GM12878 (cell line): ENCODE data around the gene DNMT1. TPM values are rescaled to one million over a fixed set of nuclear protein-coding genes. Genes with fewer than 3 reads are reported as not detected.
A peak's percentile ranks its signal among the peaks of the same experiment; 100 is the strongest.

Experiments
- ATAC-seq: fragments of 200-7000 bp; cut with Tn5 transposase; 3 replicates; pipeline ENCODE4 v1.9.1; 2020; ENCODE audit warnings: mild to moderate bottlenecking, moderate library complexity
- BruUV-seq: library from RNA; stranded (reverse); fragments of 400-500 nt; replicated peaks from 2 replicates; lab custom pipeline; 2021; lab: Mats Ljungman, UMichigan
- CTCF ChIA-PET: fragments of 300-600 bp; sonication (Branson Sonifier 250); formaldehyde crosslinking; extraction: SDS; loops from one replicate; lab custom pipeline; 2021; ENCODE audit warnings: inconsistent platforms; lab: Yijun Ruan, JAX
- POLR2A ChIA-PET: fragments of 350-600 bp; formaldehyde crosslinking; extraction: SDS; loops from one replicate; lab custom pipeline; 2021; ENCODE audit warnings: inconsistent platforms; lab: Charles Lee
- RAD21 ChIA-PET: fragments of 300-600 bp; sonication (Branson Sonifier 250); formaldehyde crosslinking; loops from one replicate; lab custom pipeline; 2023; ENCODE audit warnings: antibody characterized with exemption; ENCODE audit not compliant: unreplicated experiment; lab: Charles Lee
- SMC1A ChIA-PET: fragments of 300-600 bp; sonication (Branson Sonifier 250); formaldehyde crosslinking; loops from one replicate; lab custom pipeline; 2023; ENCODE audit not compliant: unreplicated experiment, uncharacterized antibody; lab: Charles Lee
- DNase-seq: peaks from one replicate; pipeline ENCODE4 v3.0.0-alpha.2; 2011; ENCODE audit warnings: low read depth, low spot score
- FAIRE-seq: peaks from 3 replicates; lab custom pipeline; 2011; peaks lifted over from hg19 to GRCh38; lab: Jason Lieb, UNC
- H2AFZ ChIP-seq: 2 replicates; pipeline ENCODE4 v1.6.0; 2011; ENCODE audit warnings: low read depth, low read length, control low read depth; ENCODE audit not compliant: control insufficient read depth
- H3K27ac ChIP-seq: 2 replicates; pipeline ENCODE4 v1.5.1; 2011; ENCODE audit warnings: control low read depth; ENCODE audit not compliant: control insufficient read depth, insufficient read depth
- H3K27me3 ChIP-seq, 2 experiments: replicated peaks in 1 of 2; 2 replicates each; pipeline versions ENCODE4 v1.6.0 to v1.6.1; 2011; ENCODE audit warnings: low read length in 1 of 2; ENCODE audit not compliant: control insufficient read depth in 2 of 2, insufficient read depth in 2 of 2
- H3K36me3 ChIP-seq, 2 experiments: 2 replicates each; pipeline ENCODE4 v1.5.1; 2011; ENCODE audit warnings: low read length in 1 of 2; ENCODE audit not compliant: control insufficient read depth in 2 of 2, insufficient read depth in 2 of 2
- H3K4me1 ChIP-seq: 2 replicates; pipeline ENCODE4 v1.6.1; 2011; ENCODE audit warnings: mild to moderate bottlenecking, low read length, moderate library complexity, mixed read lengths; ENCODE audit not compliant: control insufficient read depth, insufficient read depth
- H3K4me2 ChIP-seq: 2 replicates; pipeline ENCODE4 v1.6.0; 2011; ENCODE audit warnings: control low read depth; ENCODE audit not compliant: control insufficient read depth, insufficient read depth
- H3K4me3 ChIP-seq: fragments of 200-600 bp; sonication (generic); 2 replicates; pipeline ENCODE4 v1.5.1; 2016
- H3K79me2 ChIP-seq: 2 replicates; pipeline ENCODE4 v1.6.0; 2011; ENCODE audit warnings: low read length; ENCODE audit not compliant: control insufficient read depth, insufficient read depth
- H3K9ac ChIP-seq: 2 replicates; pipeline ENCODE4 v1.8.0; 2011; ENCODE audit warnings: low read length, control low read depth, mixed read lengths; ENCODE audit not compliant: control insufficient read depth, insufficient read depth
- H3K9me3 ChIP-seq: replicated peaks from 3 replicates; pipeline ENCODE4 v1.5.1; 2011; ENCODE audit warnings: mild to moderate bottlenecking, low read length; ENCODE audit not compliant: control insufficient read depth, insufficient read depth
- H4K20me1 ChIP-seq: 2 replicates; pipeline ENCODE4 v1.6.0; 2011; ENCODE audit not compliant: control insufficient read depth, insufficient read depth
- ATF3 ChIP-seq: IDR thresholded peaks from 2 replicates; pipeline ENCODE4 v1.6.1; 2011; ENCODE audit warnings: low read depth, mild to moderate bottlenecking, low read length, moderate library complexity, borderline replicate concordance; ENCODE audit errors: extremely low read depth
- CEBPZ ChIP-seq: fragments of 150-350 bp; IDR thresholded peaks from 2 replicates; pipeline ENCODE4 v1.6.1; 2016; ENCODE audit warnings: low read depth, low read length
- CREB1 ChIP-seq: IDR thresholded peaks from 2 replicates; pipeline ENCODE4 v1.6.1; 2012; ENCODE audit warnings: low read depth, mild to moderate bottlenecking, inconsistent platforms
- MTA3 ChIP-seq: IDR thresholded peaks from 2 replicates; pipeline ENCODE4 v1.6.1; 2012; ENCODE audit warnings: low read length, inconsistent platforms, borderline replicate concordance
- MYB ChIP-seq: fragments of 150-350 bp; IDR thresholded peaks from 2 replicates; pipeline ENCODE4 v1.6.1; 2014; ENCODE audit warnings: mild to moderate bottlenecking, low read depth, low read length, borderline replicate concordance
- PAX5 ChIP-seq: IDR thresholded peaks from 2 replicates; pipeline ENCODE4 v1.6.1; 2011; ENCODE audit warnings: low read depth, low read length, borderline replicate concordance
- PAX8 ChIP-seq: fragments of 450-650 bp; IDR thresholded peaks from 2 replicates; pipeline ENCODE4 v1.6.1; 2017; ENCODE audit warnings: mild to moderate bottlenecking, moderate library complexity
- POLR2AphosphoS2 ChIP-seq: IDR thresholded peaks from 2 replicates; pipeline ENCODE4 v1.6.1; 2011; ENCODE audit warnings: low read depth, mild to moderate bottlenecking, low read length, improper control_type of control experiment, moderate library complexity
- POU2F2 ChIP-seq: IDR thresholded peaks from 3 replicates; pipeline ENCODE4 v1.6.1; 2011; ENCODE audit warnings: low read depth, mild to moderate bottlenecking, low read length, borderline replicate concordance
- SKIL ChIP-seq: fragments of 450-650 bp; IDR thresholded peaks from 2 replicates; pipeline ENCODE4 v1.6.1; 2017; ENCODE audit warnings: mild to moderate bottlenecking, low read depth, inconsistent platforms; ENCODE audit not compliant: poor library complexity, severe bottlenecking
- ZBTB33 ChIP-seq: fragments of 450-650 bp; IDR thresholded peaks from 2 replicates; pipeline ENCODE4 v1.6.1; 2017; ENCODE audit warnings: mild to moderate bottlenecking
- ZSCAN29 ChIP-seq: fragments of 450-650 bp; IDR thresholded peaks from 2 replicates; pipeline ENCODE4 v1.6.1; 2017; ENCODE audit warnings: mild to moderate bottlenecking, moderate library complexity
- WGBS: methylation state at CpG from one replicate; pipeline ENCODE4 v1.1.6; 2016; ENCODE audit warnings: low lambda C conversion rate; ENCODE audit not compliant: insufficient replicate concordance, insufficient coverage; ENCODE audit errors: missing lambda C conversion rate; 5-methylcytosine and 5-hydroxymethylcytosine counted together
- in situ Hi-C: fragments of 300-500 bp; cut with MboI; formaldehyde crosslinking; loops from 9 replicates; pipeline ENCODE4 v1.14.3; 2018; ENCODE audit warnings: mixed read lengths
- intact Hi-C: fragments of 100-400 bp; cut with micrococcal nuclease; formaldehyde crosslinking; loops from one replicate; pipeline ENCODE4 v1.14.2; 2022; ENCODE audit not compliant: unreplicated experiment
- polyA plus RNA-seq, 11 experiments: library from polyadenylated mRNA; depleted of rRNA in 4 of 11; unstranded in 6 of 11; stranded (reverse) in 5 of 11; fragments of >200 nt; fragmentation: Nextera tagmentation in 4 of 11; fragmentation: Illumina TruSeq in 1 of 11; extraction: Ambion mirVana in 4 of 11; extraction: Trizol in 1 of 11; gene quantifications; 1 replicate in 1 of 11; 2 replicates in 10 of 11; pipeline versions ENCODE4 v1.2.1 to v1.2.3, GENCODE V29; 2011 to 2016; ENCODE audit warnings: inconsistent platforms in 2 of 11, missing spikeins in 2 of 11, low read depth in 1 of 11
- total RNA-seq, 4 experiments: library from RNA; depleted of rRNA in 3 of 4; stranded (reverse); fragments of >200 nt in 3 of 4; fragmentation: Illumina TruSeq in 1 of 4; extraction: Trizol in 1 of 4; gene quantifications; 2 replicates each; pipeline versions ENCODE4 v1.2.1 to v1.2.3, GENCODE V29; 2013 to 2021

The DNMT1 gene
- total and polyA plus RNA-seq, 10 of the 15 experiments (the other 5 are each of a cell fraction or from before 2014, with no cell fraction given) = 70.0 to 290 (median 133) TPM

- TF ChIP-seq POU2F2 (peak; percentile 45; the same call in 2 of the 3 replicates), POLR2AphosphoS2 (0 out of 2 replicates have a peak, but pooled peaks have one; percentile 82), MYB (no peak), ZBTB33 (peak; percentile 3; the same call in 1 of the 2 replicates)
- TF ChIP-seq, all 136 proteins: peak for 10
Measured at GRCh38 chr19:10113964-10114650, 80.6 kb downstream of the DNMT1 start (continued).

- FAIRE-seq (no peak), DNase-seq (no peak), ATAC-seq (no peak; the same call in 2 of the 3 replicates)
- peaks cover 41% of the 10 kb centered on the region for H3K79me2 ChIP-seq
- 77% methylated on average over 16 of the region's 19 CpGs for WGBS
- no peaks in the 10 kb centered on the region for H3K9me3 ChIP-seq
- CTCF ChIA-PET = interaction anchor here (0.8 to 9.8 kb wide), 10 partner anchors 13 to 182 kb away, joined by 3 to 171 read pairs (median 4); partner anchors contain the start of genes ANGPTL6 and DNMT1
- no peak overlapping the region for H3K9ac ChIP-seq
- no peak overlapping the region for H3K4me3 ChIP-seq
- intact Hi-C loops = loop anchor here (1.0 to 5.0 kb wide), 2 partner anchors 86 to 182 kb away; no protein-coding TSS in a partner anchor
- BruUV-seq = no TSS peak
- no peaks in the 10 kb centered on the region for H3K27me3 ChIP-seq
- peaks cover 35% of the 10 kb centered on the region for H3K4me1 ChIP-seq
- peak overlapping the region; percentile 62; the same call in 1 of the 2 replicates for H3K27ac ChIP-seq
- no peaks in the 10 kb centered on the region for H4K20me1 ChIP-seq
- H2AFZ ChIP-seq = no peak overlapping the region
- peaks cover 14 to 55% of the 10 kb centered on the region in 2 experiments; a peak in 3 of 4 replicates for H3K36me3 ChIP-seq
- RAD21 ChIA-PET = interaction anchor here (0.5 to 8.6 kb wide), 6 partner anchors 13 to 182 kb away, joined by 3 to 166 read pairs (median 6); partner anchors contain the start of gene ANGPTL6
- SMC1A ChIA-PET = interaction anchor here (1.0 to 11.4 kb wide), 6 partner anchors 14 to 181 kb away, joined by 3 to 150 read pairs (median 4); partner anchors contain the start of gene ANGPTL6
- in situ Hi-C loops = no loop called here
- POLR2A ChIA-PET = interaction anchor here (0.6 to 5.4 kb wide), 9 partner anchors 7 to 136 kb away, joined by 3 to 58 read pairs (median 4); partner anchors contain the start of genes ANGPTL6 and PPAN
- peak overlapping the region; percentile 74 for H3K4me2 ChIP-seq
- TF ChIP-seq PAX8 = no peak
- 0 out of 2 replicates have a peak, but pooled peaks have one; percentile 6 for TF ChIP-seq CREB1
- no peak for TF ChIP-seq SKIL
- TF ChIP-seq ZSCAN29 = no peak
- 0 out of 2 replicates have a peak, but pooled peaks have one; percentile 64 for TF ChIP-seq MTA3
- TF ChIP-seq ATF3 = no peak
- no peak for TF ChIP-seq CEBPZ
- no peak for TF ChIP-seq PAX5
Measured at GRCh38 chr19:10113592-10113963, 81.2 kb downstream of the DNMT1 start.
